Activated CD4-positive, alpha-beta memory T cell treated with anti-CD3 and anti-CD28 coated beads for 36 hours (primary cell): ENCODE data around the gene PTOV1. TPM values are rescaled to one million over a fixed set of nuclear protein-coding genes. Genes with fewer than 3 reads are reported as not detected.

Source experiments
- CTCF ChIA-PET: fragments of 350-600 bp; sonication (Branson Sonifier 250); formaldehyde crosslinking; loops from one replicate; lab custom pipeline; 2021; ENCODE audit warnings: antibody characterized with exemption, inconsistent platforms; lab: Charles Lee
- POLR2A ChIA-PET: fragments of 350-600 bp; sonication (Branson Sonifier 250); formaldehyde crosslinking; loops from one replicate; lab custom pipeline; 2021; ENCODE audit warnings: antibody characterized with exemption; lab: Charles Lee
- DNase-seq: peaks from one replicate; pipeline ENCODE4 v3.0.0-alpha.2; 2020
- H3K27ac Mint-ChIP-seq: one replicate; pipeline ENCODE4 v1.8.0; 2021; ENCODE audit warnings: mixed read lengths
- H3K27me3 Mint-ChIP-seq: one replicate; pipeline ENCODE4 v1.8.0; 2021; ENCODE audit warnings: mixed read lengths
- H3K36me3 Mint-ChIP-seq: one replicate; pipeline ENCODE4 v1.8.0; 2021; ENCODE audit warnings: mixed read lengths
- H3K4me1 Mint-ChIP-seq: one replicate; pipeline ENCODE4 v1.8.0; 2021; ENCODE audit warnings: low read depth, mixed read lengths
- H3K4me3 Mint-ChIP-seq: one replicate; pipeline ENCODE4 v1.8.0; 2021; ENCODE audit warnings: mild to moderate bottlenecking, mixed read lengths
- H3K9me3 Mint-ChIP-seq: one replicate; pipeline ENCODE4 v1.8.0; 2021; ENCODE audit warnings: mixed read lengths
- intact Hi-C: fragments of 100-400 bp; cut with micrococcal nuclease; formaldehyde crosslinking; loops from one replicate; pipeline ENCODE4 v1.15.1; 2023
- total RNA-seq, 2 experiments: library from RNA; stranded (reverse); gene quantifications; one replicate each; pipeline ENCODE4 v1.2.3, GENCODE V29; 2021

The PTOV1 gene
- total RNA-seq, 2 experiments from 2014 or later: 105 to 108 TPM

DNA sequence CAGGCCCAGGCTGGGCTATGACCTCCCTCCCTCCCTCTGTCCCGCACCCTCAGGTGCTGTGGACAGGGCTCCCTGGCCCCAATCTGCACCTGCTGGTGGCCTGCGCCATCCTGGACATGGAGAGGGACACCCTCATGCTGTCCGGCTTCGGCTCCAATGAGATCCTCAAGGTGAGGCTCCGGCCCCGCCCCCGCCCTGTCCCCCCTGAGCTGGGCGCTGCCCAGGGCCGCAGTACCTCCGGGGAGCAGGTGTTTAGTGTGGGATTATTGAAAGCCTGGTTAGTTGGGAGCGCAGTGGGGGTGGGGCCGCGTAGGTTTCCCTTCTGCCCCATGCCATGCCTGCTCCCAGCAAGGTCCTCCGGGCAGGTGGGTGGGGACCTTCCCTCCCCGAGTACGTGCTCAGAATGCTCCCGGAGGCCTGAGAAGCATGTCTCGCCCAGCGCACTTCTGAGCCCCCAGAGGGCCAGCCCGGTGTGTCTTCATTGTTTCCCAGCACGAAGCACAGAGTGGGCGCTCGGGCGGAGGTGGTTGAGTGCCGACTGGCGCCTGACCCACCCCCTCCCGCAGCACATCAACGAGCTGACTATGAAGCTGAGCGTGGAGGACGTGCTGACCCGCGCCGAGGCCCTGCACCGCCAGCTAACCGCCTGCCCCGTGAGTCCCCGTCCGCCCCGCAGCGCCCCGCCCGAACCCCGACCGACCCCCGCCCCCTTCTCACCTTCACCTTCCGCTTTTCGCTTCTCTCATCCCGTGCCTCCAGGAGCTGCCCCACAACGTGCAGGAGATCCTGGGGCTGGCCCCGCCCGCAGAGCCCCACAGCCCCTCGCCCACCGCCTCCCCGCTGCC is 36.9 kb downstream of the PTOV1 start:
- ChIA-PET POLR2A (interaction anchor here (1.8 kb wide), 1 partner anchor 11 kb away, joined by 7 read pairs; the partner anchor contains the start of genes AKT1S1 and TBC1D17), CTCF (no interaction called here)
- Mint-ChIP-seq H3K9me3 (no peaks in the 10 kb centered on the region), H3K4me1 (peaks cover 29% of the 10 kb centered on the region), H3K27me3 (no peaks in the 10 kb centered on the region), H3K36me3 (peaks cover 62% of the 10 kb centered on the region), H3K4me3 (peak overlapping the region; percentile 12), H3K27ac (peak overlapping the region; percentile 49)
- intact Hi-C loops: no loop called here
- peak; percentile 39 for DNase-seq

DNA sequence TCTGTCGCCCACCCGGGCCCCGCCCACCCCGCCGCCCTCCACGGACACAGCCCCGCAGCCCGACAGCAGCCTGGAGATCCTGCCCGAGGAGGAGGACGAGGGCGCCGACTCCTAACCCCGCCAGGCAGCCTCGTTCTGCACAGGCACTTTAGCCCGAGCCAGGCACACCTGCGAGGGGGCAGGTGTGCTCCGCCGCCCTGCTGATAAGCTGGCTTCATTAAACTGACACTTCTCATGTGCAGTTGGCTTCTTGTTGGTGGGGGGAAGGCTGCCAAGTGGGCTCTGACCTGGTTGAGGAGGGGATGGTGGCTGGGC is 37.5 kb downstream of the PTOV1 start:
- H3K27me3 Mint-ChIP-seq: no peaks in the 10 kb centered on the region
- no peaks in the 10 kb centered on the region for H3K9me3 Mint-ChIP-seq
- ChIA-PET POLR2A (interaction anchor here (1.8 kb wide), 1 partner anchor 12 kb away, joined by 7 read pairs; the partner anchor contains the start of genes AKT1S1 and TBC1D17), CTCF (no interaction called here)
- H3K4me1 Mint-ChIP-seq: peaks cover 35% of the 10 kb centered on the region
- H3K4me3 Mint-ChIP-seq: peak overlapping the region; percentile 20
- intact Hi-C loops: no loop called here
- DNase-seq: no peak
- no peak overlapping the region for H3K27ac Mint-ChIP-seq
- H3K36me3 Mint-ChIP-seq: peaks cover 63% of the 10 kb centered on the region

DNA sequence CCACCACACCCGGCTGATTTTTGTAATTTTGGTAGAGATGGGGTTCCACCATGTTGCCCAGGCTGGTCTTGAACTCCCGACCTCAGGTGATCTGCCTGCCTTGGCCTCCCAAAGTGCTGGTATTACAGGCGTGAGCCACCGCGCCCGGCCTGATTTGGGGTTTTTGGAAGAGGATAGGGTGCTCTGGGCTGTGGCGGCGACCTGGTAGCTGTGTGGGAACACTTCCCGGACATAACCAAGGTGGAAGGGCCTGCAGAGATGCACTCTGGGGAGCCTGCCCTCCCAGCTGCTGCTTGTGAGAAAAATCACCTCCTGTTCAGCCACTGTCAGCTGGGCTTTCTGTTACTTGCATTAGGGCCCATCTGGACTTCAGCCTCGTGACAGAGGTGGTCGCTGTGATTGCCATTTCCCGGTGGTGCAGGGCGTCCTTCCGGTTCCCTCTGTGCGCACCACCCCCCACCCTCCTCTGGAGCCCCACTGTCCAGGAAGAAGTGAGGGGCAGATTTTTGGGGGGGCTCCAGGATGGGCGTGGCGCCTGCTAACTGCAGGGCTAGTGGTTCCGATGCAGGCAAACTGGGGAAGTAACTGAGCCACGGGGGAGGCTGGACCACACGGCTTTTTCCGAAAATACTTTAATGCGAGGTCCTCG is 38.2 kb downstream of the PTOV1 start:
- no peak for DNase-seq
- Mint-ChIP-seq H3K27ac (no peak overlapping the region), H3K27me3 (no peaks in the 10 kb centered on the region), H3K9me3 (no peaks in the 10 kb centered on the region), H3K36me3 (peaks cover 63% of the 10 kb centered on the region), H3K4me1 (peaks cover 39% of the 10 kb centered on the region), H3K4me3 (peak overlapping the region; percentile 20)
- CTCF ChIA-PET: interaction anchor here (1.5 to 2.5 kb wide), 2 partner anchors 8 to 23 kb away, joined by 7 to 11 read pairs; no protein-coding TSS in a partner anchor
- POLR2A ChIA-PET: interaction anchor here (0.6 to 1.8 kb wide), 2 partner anchors 12 to 26 kb away, joined by 3 to 7 read pairs; partner anchors contain the start of genes AKT1S1 and TBC1D17
- intact Hi-C loops: no loop called here

GRCh38 chr19:49889687-49890348 is 38.9 kb downstream of the PTOV1 start:
- intact Hi-C loops: loop anchor here (1.0 kb wide), 2 partner anchors 12 to 93 kb away; no protein-coding TSS in a partner anchor

DNA sequence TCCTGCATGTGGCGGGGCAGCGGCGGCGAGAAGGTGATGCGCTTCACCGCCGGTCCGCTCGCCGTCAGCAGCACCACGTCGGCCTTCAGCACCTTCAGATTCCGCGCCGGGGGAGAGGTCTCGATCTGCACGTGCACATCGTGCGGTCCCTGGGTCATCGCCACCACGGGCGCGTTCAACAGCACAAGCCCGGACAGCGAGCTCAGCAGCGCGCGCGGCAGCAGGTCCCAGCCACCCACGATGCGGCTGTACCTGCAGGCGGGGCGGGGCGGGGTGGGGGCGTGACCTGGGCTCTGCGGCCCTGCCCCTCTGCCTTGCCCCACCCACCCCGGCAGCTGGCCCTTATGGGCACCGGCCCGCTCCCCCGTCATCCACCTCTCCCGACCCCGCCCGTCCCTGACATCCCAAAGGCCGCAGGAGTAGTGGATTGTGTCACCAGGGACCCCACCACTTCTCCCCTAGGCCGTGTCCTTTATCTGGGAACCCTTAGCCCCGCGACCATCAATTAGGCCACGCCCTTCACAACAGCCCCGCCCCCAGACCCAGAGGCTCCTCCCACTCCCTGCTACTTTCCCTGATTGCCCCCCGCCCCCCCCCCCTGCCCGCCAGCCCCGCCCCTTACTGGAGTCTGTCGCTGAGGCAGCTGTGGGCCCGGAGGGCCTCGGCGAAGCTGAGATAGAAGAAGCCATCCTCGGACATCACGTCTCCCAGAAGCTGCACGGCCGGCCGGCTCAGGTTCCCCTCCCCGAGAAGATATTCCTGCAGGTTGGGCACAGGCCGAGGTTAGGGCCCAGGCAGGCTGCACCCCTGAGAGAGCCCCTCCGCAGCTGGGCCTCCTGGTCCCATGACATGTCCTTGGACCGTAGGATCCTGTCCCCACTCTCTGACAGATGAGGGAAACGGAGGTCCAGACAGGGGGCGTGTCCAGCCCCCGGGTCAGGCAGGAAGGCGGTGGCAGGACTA is 39.7 kb downstream of the PTOV1 start:
- intact Hi-C loops: loop anchor here (1.0 kb wide), 2 partner anchors 12 to 93 kb away; no protein-coding TSS in a partner anchor

More at GRCh38 chr19:49889687-49890348, 38.9 kb downstream of the PTOV1 start:
- no peaks in the 10 kb centered on the region for H3K27me3 Mint-ChIP-seq
- no peaks in the 10 kb centered on the region for H3K9me3 Mint-ChIP-seq
- H3K4me1 Mint-ChIP-seq: peaks cover 46% of the 10 kb centered on the region
- peak overlapping the region; percentile 69 for H3K4me3 Mint-ChIP-seq
- POLR2A ChIA-PET: interaction anchor here (0.6 to 1.2 kb wide), 6 partner anchors 13 to 40 kb away, joined by 3 to 6 read pairs (median 3); partner anchors contain the start of genes AKT1S1, NUP62 and TBC1D17
- peak; percentile 84 for DNase-seq
- peaks cover 62% of the 10 kb centered on the region for H3K36me3 Mint-ChIP-seq
- H3K27ac Mint-ChIP-seq: peak overlapping the region; percentile 76
- CTCF ChIA-PET: interaction anchor here (0.8 to 2.5 kb wide), 5 partner anchors 9 to 38 kb away, joined by 4 to 11 read pairs (median 5); partner anchors contain the start of genes AKT1S1 and TBC1D17

DNA sequence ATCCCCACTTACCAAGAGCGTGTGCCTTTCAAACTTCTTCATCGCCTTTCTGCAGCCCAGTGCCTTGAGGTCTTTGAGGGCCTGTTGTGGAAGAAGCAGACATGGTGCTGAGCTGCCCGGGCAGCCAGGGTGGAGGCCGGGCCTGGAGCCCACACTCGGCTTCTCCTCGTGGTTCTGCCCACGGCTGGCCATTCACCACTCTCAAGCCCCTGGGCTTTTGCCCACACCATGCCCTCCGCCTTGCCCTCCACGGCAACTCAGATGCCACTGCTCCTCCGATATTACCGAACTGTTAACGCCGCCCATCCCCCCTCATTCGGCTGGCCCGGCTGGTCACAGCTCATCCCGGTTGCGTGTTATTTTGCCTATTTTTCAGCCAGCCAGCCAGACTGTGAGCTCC is 40.4 kb downstream of the PTOV1 start:
- Mint-ChIP-seq H3K4me3 (no peak overlapping the region), H3K9me3 (no peaks in the 10 kb centered on the region), H3K27me3 (no peaks in the 10 kb centered on the region), H3K4me1 (peaks cover 62% of the 10 kb centered on the region), H3K36me3 (peaks cover 63% of the 10 kb centered on the region), H3K27ac (peak overlapping the region; percentile 58)
- intact Hi-C loops: no loop called here
- DNase-seq: no peak
- CTCF ChIA-PET: interaction anchor here (1.1 to 2.5 kb wide), 2 partner anchors 10 to 28 kb away, joined by 3 to 7 read pairs; no protein-coding TSS in a partner anchor
- POLR2A ChIA-PET: interaction anchor here (0.5 to 7.2 kb wide), 4 partner anchors 10 to 58 kb away, joined by 3 to 77 read pairs (median 3); no protein-coding TSS in a partner anchor

More for the DNA sequence above, 39.7 kb downstream of the PTOV1 start:
- H3K9me3 Mint-ChIP-seq: no peaks in the 10 kb centered on the region
- peaks cover 54% of the 10 kb centered on the region for H3K4me1 Mint-ChIP-seq
- H3K27ac Mint-ChIP-seq: peak overlapping the region; percentile 76
- H3K4me3 Mint-ChIP-seq: peak overlapping the region; percentile 69
- CTCF ChIA-PET: interaction anchor here (0.6 to 2.5 kb wide), 6 partner anchors 9 to 174 kb away, joined by 3 to 11 read pairs (median 4); partner anchors contain the start of genes AKT1S1 and TBC1D17
- H3K36me3 Mint-ChIP-seq: peaks cover 63% of the 10 kb centered on the region
- DNase-seq: peak; percentile 83
- no peaks in the 10 kb centered on the region for H3K27me3 Mint-ChIP-seq
- POLR2A ChIA-PET: interaction anchor here (0.5 to 7.2 kb wide), 8 partner anchors 9 to 190 kb away, joined by 3 to 77 read pairs (median 3); partner anchors contain the start of genes AKT1S1, NUP62 and TBC1D17

DNA sequence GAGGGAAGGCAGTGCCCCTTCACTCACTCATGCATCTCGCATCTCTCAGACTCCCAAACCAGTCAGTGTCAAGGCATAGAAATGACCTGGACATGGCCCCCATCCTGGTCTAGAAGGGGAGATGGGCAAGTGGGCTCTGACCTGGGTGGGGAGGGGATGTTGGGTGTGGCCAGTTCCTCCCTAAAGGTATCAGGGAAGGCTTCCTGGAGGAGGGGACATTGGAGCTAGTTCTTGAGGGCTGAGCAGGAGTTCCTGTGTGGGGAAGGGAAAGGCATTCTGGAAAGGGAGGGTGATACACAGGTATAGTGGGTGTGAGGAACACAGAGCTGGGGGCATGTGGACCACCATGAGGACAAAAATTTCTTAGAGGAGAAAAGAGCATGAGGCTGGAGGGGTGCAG is 41.8 kb downstream of the PTOV1 start:
- Mint-ChIP-seq H3K36me3 (peaks cover 63% of the 10 kb centered on the region), H3K27ac (peak overlapping the region; percentile 70), H3K4me1 (peaks cover 75% of the 10 kb centered on the region), H3K9me3 (no peaks in the 10 kb centered on the region), H3K4me3 (peak overlapping the region; percentile 52), H3K27me3 (no peaks in the 10 kb centered on the region)
- ChIA-PET CTCF (no interaction called here), POLR2A (interaction anchor here (5.9 to 7.2 kb wide), 2 partner anchors 19 to 36 kb away, joined by 62 to 77 read pairs; partner anchors contain the start of genes ATF5 and NUP62)
- DNase-seq: no peak
- intact Hi-C loops: no loop called here

- peak; percentile 49 for DNase-seq
- H3K9me3 Mint-ChIP-seq: no peaks in the 10 kb centered on the region
- ChIA-PET POLR2A (interaction anchor here (1.0 to 7.2 kb wide), 5 partner anchors 12 to 441 kb away, joined by 3 to 77 read pairs (median 7); partner anchors contain the start of genes ALDH16A1, ATF5 and NUP62), CTCF (interaction anchor here (1.2 to 2.8 kb wide), 3 partner anchors 17 to 90 kb away, joined by 4 to 15 read pairs (median 6); no protein-coding TSS in a partner anchor)
- H3K4me3 Mint-ChIP-seq: peak overlapping the region; percentile 87
- peaks cover 55% of the 10 kb centered on the region for H3K36me3 Mint-ChIP-seq
- H3K27me3 Mint-ChIP-seq: no peaks in the 10 kb centered on the region
- intact Hi-C loops: no loop called here
- peaks cover 78% of the 10 kb centered on the region for H3K4me1 Mint-ChIP-seq
- peak overlapping the region; percentile 100 for H3K27ac Mint-ChIP-seq
These were observed 43.2 kb downstream of the PTOV1 start for GRCh38 chr19:49894011-49894664.

DNA sequence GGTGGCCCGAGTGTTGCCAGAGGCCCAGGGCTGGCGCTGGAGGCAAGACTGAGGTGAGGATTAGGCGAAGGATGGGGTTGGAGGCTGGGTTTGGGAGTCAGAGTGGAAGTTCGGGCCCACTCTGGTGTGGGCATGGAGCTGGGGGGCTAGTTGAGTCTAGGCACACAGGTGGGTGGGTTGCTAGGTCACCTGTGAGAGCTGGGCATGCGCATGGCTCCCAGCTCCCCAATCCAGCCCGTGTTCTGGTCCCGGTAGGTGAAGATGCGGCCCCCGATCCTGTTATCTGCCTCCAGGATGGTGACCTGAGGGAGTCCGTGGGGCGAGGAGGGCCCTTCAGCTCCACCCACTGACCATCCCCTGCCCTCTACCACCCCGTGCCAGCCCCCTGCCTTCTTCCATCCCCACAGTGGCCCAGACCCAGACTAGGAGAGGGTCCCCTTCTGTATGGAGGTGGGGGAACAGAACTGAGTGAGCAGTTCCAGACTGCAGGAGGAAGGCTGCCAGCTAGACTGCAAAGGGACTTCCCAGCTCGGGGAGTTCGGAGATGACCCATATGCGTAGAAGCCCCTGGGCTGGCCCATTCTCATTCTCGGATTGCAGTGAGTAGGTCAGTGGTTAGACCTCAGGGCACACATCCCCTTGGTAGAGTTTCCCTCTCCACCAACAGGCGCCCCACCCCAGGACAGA is 44.1 kb downstream of the PTOV1 start:
- CTCF ChIA-PET: interaction anchor here (1.2 to 2.8 kb wide), 4 partner anchors 16 to 90 kb away, joined by 3 to 15 read pairs (median 5); no protein-coding TSS in a partner anchor
- H3K9me3 Mint-ChIP-seq: no peaks in the 10 kb centered on the region
- POLR2A ChIA-PET: interaction anchor here (0.6 to 7.2 kb wide), 7 partner anchors 13 to 1430 kb away, joined by 3 to 77 read pairs (median 7); partner anchors contain the start of genes AKT1S1, ALDH16A1, ATF5 and NUP62
- H3K36me3 Mint-ChIP-seq: peaks cover 47% of the 10 kb centered on the region
- DNase-seq: peak; percentile 87
- H3K27ac Mint-ChIP-seq: peak overlapping the region; percentile 100
- peak overlapping the region; percentile 87 for H3K4me3 Mint-ChIP-seq
- intact Hi-C loops: no loop called here
- no peaks in the 10 kb centered on the region for H3K27me3 Mint-ChIP-seq
- peaks cover 75% of the 10 kb centered on the region for H3K4me1 Mint-ChIP-seq
